ENCODE measurements around the gene ANKMY1. TPM values are rescaled to one million over a fixed set of nuclear protein-coding genes. Genes with fewer than 3 reads are reported as not detected.
A peak's percentile ranks its signal among the peaks of the same experiment; 100 is the strongest.

ANKMY1 gene
- total RNA-seq, 1 donor from 2014 or later: 28.5 TPM

DNA sequence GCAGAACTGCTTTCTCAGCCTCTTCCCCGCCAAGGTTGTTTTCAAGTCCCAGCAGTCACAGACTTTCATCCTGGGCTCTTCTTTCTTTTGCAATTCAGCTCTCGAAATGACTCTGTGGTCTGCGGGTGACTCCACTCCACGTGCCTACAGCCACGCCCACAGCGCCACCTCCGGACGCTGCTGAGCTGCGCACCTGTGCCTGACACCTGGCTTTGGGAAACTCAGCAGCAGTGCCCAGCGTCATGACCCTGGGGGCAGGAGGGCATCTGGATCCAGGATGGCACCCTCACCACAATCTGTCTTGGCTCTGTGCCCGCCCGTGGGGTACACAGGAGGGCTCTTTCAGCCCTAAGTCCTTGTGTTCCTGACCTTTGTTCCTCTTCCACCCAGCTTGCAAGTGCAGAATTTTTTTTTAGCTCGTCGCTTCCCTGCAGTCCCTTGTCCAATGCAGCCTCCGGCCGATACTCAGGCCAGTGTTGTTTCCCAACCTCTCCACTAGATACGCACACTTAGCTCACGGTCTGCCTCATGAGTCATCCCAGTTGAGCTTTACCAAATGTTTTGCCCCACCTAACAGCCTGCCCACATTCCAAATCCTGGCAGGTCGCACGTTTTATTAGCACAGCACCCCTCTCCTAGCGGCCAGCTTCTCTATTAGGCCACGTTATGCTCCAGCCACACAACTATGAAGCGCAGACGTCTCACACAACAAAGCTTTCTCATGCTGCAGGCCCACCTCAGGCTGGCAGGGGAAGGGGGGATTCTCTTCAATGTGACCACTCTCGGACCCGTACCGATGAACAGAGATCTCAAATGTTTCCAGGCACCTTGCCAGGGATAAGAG lies 22.2 kb upstream of the ANKMY1 start:
- TF ChIP-seq, protein P1, sequence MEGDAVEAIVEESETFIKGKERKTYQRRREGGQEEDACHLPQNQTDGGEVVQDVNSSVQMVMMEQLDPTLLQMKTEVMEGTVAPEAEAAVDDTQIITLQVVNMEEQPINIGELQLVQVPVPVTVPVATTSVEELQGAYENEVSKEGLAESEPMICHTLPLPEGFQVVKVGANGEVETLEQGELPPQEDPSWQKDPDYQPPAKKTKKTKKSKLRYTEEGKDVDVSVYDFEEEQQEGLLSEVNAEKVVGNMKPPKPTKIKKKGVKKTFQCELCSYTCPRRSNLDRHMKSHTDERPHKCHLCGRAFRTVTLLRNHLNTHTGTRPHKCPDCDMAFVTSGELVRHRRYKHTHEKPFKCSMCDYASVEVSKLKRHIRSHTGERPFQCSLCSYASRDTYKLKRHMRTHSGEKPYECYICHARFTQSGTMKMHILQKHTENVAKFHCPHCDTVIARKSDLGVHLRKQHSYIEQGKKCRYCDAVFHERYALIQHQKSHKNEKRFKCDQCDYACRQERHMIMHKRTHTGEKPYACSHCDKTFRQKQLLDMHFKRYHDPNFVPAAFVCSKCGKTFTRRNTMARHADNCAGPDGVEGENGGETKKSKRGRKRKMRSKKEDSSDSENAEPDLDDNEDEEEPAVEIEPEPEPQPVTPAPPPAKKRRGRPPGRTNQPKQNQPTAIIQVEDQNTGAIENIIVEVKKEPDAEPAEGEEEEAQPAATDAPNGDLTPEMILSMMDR (IDR thresholded peaks at IDR 0.05): no peak
- no peaks in the 10 kb centered on the region for H3K27me3 Mint-ChIP-seq (ENCODE audit: unreplicated experiment)
- DNase-seq (ENCODE audit: extremely low spot score, unreplicated experiment): no peak
- H3K9me3 Mint-ChIP-seq (ENCODE audit: unreplicated experiment): peaks cover 12% of the 10 kb centered on the region
- H3K4me1 Mint-ChIP-seq (ENCODE audit: unreplicated experiment): peaks cover 18% of the 10 kb centered on the region
- H3K4me3 Mint-ChIP-seq (ENCODE audit: unreplicated experiment): no peak overlapping the region
- peak overlapping the region; percentile 11 for H3K27ac Mint-ChIP-seq (ENCODE audit: unreplicated experiment)
- H3K36me3 Mint-ChIP-seq (ENCODE audit: unreplicated experiment): peaks cover 5% of the 10 kb centered on the region

DNA sequence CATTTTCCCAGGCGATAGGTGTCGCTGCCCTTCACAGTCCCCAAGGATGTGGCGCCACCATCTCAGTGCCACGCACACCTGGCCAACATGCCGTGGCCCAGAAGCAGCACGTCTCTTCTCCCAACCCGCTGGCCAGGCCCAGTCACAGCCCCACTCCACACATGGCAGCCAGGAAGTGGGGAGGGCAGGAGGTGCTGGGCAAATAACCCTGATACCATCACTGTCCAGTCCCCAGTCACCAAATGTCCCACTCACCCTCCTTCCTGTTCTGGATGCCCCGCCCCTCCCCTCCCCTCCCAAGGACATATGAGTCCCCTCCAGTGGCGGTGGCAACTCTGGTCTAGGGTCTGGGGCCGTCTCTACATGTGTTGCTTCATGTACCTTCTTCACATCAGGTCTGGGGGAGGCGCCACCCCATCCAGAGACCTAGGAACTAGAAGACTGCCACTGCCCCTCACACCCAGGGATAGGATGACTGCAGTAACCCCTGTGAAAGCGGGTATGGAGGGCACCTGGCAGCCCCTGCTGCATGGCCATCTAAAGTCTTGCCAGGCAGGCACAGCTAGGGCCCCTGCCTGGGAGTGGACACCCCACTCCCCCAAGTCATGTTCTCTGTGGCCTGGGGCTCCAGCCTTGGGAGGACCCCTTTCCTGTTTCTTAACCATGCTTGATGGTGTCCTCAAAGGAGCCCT lies 21.4 kb upstream of the ANKMY1 start:
- peaks cover 5% of the 10 kb centered on the region for H3K36me3 Mint-ChIP-seq (ENCODE audit: unreplicated experiment)
- H3K9me3 Mint-ChIP-seq (ENCODE audit: unreplicated experiment): peaks cover 12% of the 10 kb centered on the region
- no peak overlapping the region for H3K4me3 Mint-ChIP-seq (ENCODE audit: unreplicated experiment)
- no peak overlapping the region for H3K27ac Mint-ChIP-seq (ENCODE audit: unreplicated experiment)
- H3K27me3 Mint-ChIP-seq (ENCODE audit: unreplicated experiment): no peaks in the 10 kb centered on the region
- TF ChIP-seq, protein P1 (IDR thresholded peaks at IDR 0.05): no peak
- DNase-seq (ENCODE audit: extremely low spot score, unreplicated experiment): no peak
- H3K4me1 Mint-ChIP-seq (ENCODE audit: unreplicated experiment): peaks cover 11% of the 10 kb centered on the region

DNA sequence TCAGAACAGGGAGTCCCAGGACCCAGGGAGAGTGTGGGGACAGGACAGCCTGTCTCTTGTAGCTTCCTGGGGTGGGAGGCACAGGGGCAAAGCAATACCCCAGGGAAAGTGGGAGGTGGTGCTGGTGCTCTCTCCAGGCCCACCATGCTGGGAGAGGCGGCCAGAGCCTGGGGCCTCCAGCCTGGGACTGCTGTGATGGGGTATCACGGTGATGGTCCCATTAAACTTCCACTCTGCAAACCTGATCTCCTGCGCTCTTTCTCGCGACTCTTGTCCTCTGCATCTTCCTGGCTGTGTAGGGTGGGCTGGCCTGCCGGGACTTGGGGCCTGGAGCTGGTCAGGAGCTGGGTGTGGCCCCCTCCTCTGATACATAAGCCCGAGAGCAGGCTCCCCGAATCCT lies 20.7 kb upstream of the ANKMY1 start:
- H3K36me3 Mint-ChIP-seq (ENCODE audit: unreplicated experiment): peaks cover 5% of the 10 kb centered on the region
- H3K27ac Mint-ChIP-seq (ENCODE audit: unreplicated experiment): no peak overlapping the region
- TF ChIP-seq, protein P1 (IDR thresholded peaks at IDR 0.05): no peak
- H3K4me1 Mint-ChIP-seq (ENCODE audit: unreplicated experiment): peaks cover 10% of the 10 kb centered on the region
- peaks cover 12% of the 10 kb centered on the region for H3K9me3 Mint-ChIP-seq (ENCODE audit: unreplicated experiment)
- no peak for DNase-seq (ENCODE audit: extremely low spot score, unreplicated experiment)
- no peaks in the 10 kb centered on the region for H3K27me3 Mint-ChIP-seq (ENCODE audit: unreplicated experiment)
- H3K4me3 Mint-ChIP-seq (ENCODE audit: unreplicated experiment): no peak overlapping the region

DNA sequence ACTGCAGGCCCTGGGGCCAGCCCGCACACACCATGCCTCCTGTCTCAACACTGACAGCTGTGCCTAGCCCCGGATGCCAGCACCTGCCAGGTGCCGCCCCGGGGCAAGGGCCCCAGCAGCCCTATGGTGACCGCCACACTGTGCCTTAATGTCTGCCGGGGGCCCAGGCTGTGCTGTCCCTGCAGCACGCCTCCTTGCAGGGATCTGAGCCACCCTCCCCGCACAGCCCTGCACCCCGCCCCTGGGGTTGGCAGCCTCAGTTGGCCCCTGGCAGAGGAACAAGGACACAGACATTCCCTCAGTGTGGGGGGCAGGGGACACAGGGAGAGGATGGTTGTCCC lies 20.3 kb upstream of the ANKMY1 start:
- Mint-ChIP-seq H3K9me3 (ENCODE audit: unreplicated experiment) (peaks cover 12% of the 10 kb centered on the region), H3K4me3 (ENCODE audit: unreplicated experiment) (no peak overlapping the region), H3K27me3 (ENCODE audit: unreplicated experiment) (no peaks in the 10 kb centered on the region), H3K36me3 (ENCODE audit: unreplicated experiment) (peaks cover 5% of the 10 kb centered on the region), H3K4me1 (ENCODE audit: unreplicated experiment) (peaks cover 10% of the 10 kb centered on the region), H3K27ac (ENCODE audit: unreplicated experiment) (no peak overlapping the region)
- TF ChIP-seq, protein P1 (IDR thresholded peaks at IDR 0.05): no peak
- no peak for DNase-seq (ENCODE audit: extremely low spot score, unreplicated experiment)

Measured in osteocyte (in vitro differentiated cells).